ENCODE data around the gene TMEM179. TPM values are rescaled to one million over a fixed set of nuclear protein-coding genes. Genes with fewer than 3 reads are reported as not detected.

Gene TMEM179
- total and polyA plus RNA-seq, 2 of the 8 experiments (the other 6 are each of a cell fraction or from before 2014, with no cell fraction given), result 2.9 to 4.0 TPM

DNA sequence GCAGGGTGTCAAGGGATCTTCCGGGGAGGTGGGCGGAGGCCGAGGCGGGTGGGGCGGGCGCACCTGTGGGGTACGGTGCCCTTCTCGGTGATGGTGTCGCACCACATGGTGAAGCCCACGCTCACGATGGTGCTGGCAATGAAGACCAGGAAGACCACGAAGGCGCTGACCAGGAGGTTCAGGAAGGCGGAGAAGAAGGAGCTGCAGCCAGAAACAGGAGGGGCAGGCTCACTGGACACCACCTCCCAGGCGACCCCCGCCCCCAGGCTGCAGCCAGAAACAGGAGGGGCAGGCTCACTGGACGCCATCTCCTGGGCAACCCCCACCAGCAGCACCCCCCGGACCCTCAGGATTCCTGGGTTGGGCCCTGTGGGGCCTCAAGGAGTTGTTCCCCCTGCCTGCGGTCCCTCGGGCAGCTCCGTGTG lies 7.6 kb downstream of the TMEM179 start:
- Histone ChIP-seq H3K9ac (replicated peaks in 1 of 4; ENCODE audit: extremely low read depth in 1 of 4, low read depth in 3 of 4, low read length in 3 of 4) (no peak overlapping the region), H3K27ac (ENCODE audit: low read depth, low read length) (no peak overlapping the region), H3K27me3 (replicated peaks in 1 of 4; ENCODE audit: control insufficient read depth in 3 of 4, extremely low read depth in 1 of 4, insufficient read depth in 3 of 4, low read length in 3 of 4) (no peaks in the 10 kb centered on the region), H2BK5ac (ENCODE audit: low read depth, low read length) (no peak overlapping the region; the same call in 1 of the 2 replicates), H3K23me2 (ENCODE audit: low read depth, low read length) (no peaks in the 10 kb centered on the region), H3K79me1 (ENCODE audit: low read depth, low read length) (peaks cover 4% of the 10 kb centered on the region; the same call in 1 of the 2 replicates), H3K4me2 (ENCODE audit: insufficient read depth in 1 of 2, low read depth in 2 of 2, low read length in 2 of 2) (no peak overlapping the region), H4K5ac (ENCODE audit: insufficient read length, low read depth, low read length) (no peak overlapping the region), H3K18ac (ENCODE audit: extremely low read depth, low read length) (no peak overlapping the region), H3K56ac (replicated peaks; ENCODE audit: insufficient read length, low read depth, low read length) (no peak overlapping the region), H2BK120ac (replicated peaks; ENCODE audit: low read depth, low read length) (no peak overlapping the region), H4K8ac (ENCODE audit: extremely low read depth, insufficient read depth, low read length) (no peak overlapping the region; the same call in 1 of the 2 replicates), H2BK12ac (ENCODE audit: low read depth, low read length) (no peak overlapping the region), H2BK20ac (ENCODE audit: low read length) (no peak overlapping the region), H3K23ac (ENCODE audit: insufficient read length) (no peak overlapping the region), H2AFZ (ENCODE audit: low read length) (no peak overlapping the region), H3K4ac (replicated peaks; ENCODE audit: insufficient read length, low read depth, low read length) (no peak overlapping the region), H3K4me1 (replicated peaks in 1 of 4; ENCODE audit: control insufficient read depth in 3 of 4, insufficient read depth in 4 of 4, low read length in 3 of 4) (no peaks in the 10 kb centered on the region; a peak in 1 of 7 replicates), H3K4me3 (ENCODE audit: extremely low read depth in 1 of 4, insufficient read depth in 2 of 4, low read depth in 3 of 4, low read length in 4 of 4) (no peak overlapping the region), H2BK15ac (ENCODE audit: low read length) (no peak overlapping the region), H3K9me3 (ENCODE audit: insufficient read depth in 2 of 2, low read depth in 1 of 2, low read length in 1 of 2) (no peaks in the 10 kb centered on the region), H4K20me1 (replicated peaks in 1 of 2; ENCODE audit: control insufficient read depth in 1 of 2, insufficient read depth in 2 of 2, low read length in 2 of 2) (peaks cover 0 to 6% of the 10 kb centered on the region in 2 experiments), H3K79me2 (ENCODE audit: control insufficient read depth in 1 of 2, insufficient read depth in 2 of 2, low read length in 2 of 2) (no peaks in the 10 kb centered on the region), H3K14ac (ENCODE audit: insufficient read length) (no peak overlapping the region), H2AK5ac (ENCODE audit: low read depth, low read length) (no peak overlapping the region), H3K36me3 (ENCODE audit: control insufficient read depth in 2 of 4, insufficient read depth in 4 of 4, low read length in 3 of 4) (no peaks in the 10 kb centered on the region; a peak in 1 of 8 replicates), H4K91ac (replicated peaks; ENCODE audit: insufficient read length, low read length) (no peak overlapping the region)
- WGBS, 2 experiments (ENCODE audit: extremely low coverage in 1 of 2, insufficient coverage in 1 of 2, insufficient read length in 1 of 2, insufficient replicate concordance in 2 of 2, low coverage in 1 of 2, low lambda C conversion rate in 2 of 2, missing lambda C conversion rate in 1 of 2), result 97% methylated on average over 8 of the region's 21 CpGs; no CpG with 5 or more reads in 1 of the 2 experiments
- POLR2A ChIA-PET (ENCODE audit: partially characterized antibody), result no interaction called here
- DNase-seq (ENCODE audit: low read depth in 1 of 2, low spot score in 2 of 2) (no peak), FAIRE-seq (no peak)
- TF ChIP-seq, protein P1, sequence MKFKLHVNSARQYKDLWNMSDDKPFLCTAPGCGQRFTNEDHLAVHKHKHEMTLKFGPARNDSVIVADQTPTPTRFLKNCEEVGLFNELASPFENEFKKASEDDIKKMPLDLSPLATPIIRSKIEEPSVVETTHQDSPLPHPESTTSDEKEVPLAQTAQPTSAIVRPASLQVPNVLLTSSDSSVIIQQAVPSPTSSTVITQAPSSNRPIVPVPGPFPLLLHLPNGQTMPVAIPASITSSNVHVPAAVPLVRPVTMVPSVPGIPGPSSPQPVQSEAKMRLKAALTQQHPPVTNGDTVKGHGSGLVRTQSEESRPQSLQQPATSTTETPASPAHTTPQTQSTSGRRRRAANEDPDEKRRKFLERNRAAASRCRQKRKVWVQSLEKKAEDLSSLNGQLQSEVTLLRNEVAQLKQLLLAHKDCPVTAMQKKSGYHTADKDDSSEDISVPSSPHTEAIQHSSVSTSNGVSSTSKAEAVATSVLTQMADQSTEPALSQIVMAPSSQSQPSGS (IDR thresholded peaks at IDR 0.05; ENCODE audit: low read length), result no peak
- TF ChIP-seq TAF1 (IDR thresholded peaks at IDR 0.05; ENCODE audit: low read depth, low read length) (no peak), CEBPB (IDR thresholded peaks at IDR 0.05; ENCODE audit: low read depth, low read length) (no peak), JUN (IDR thresholded peaks at IDR 0.05; ENCODE audit: low read depth, low read length) (no peak), FOSL1 (IDR thresholded peaks at IDR 0.05; ENCODE audit: insufficient read depth, low read depth, low read length) (no peak), SRF (IDR thresholded peaks at IDR 0.05; ENCODE audit: low read depth, low read length) (no peak), JUND (IDR thresholded peaks at IDR 0.05; ENCODE audit: low read length) (no peak)
- TF ChIP-seq, protein P2, sequence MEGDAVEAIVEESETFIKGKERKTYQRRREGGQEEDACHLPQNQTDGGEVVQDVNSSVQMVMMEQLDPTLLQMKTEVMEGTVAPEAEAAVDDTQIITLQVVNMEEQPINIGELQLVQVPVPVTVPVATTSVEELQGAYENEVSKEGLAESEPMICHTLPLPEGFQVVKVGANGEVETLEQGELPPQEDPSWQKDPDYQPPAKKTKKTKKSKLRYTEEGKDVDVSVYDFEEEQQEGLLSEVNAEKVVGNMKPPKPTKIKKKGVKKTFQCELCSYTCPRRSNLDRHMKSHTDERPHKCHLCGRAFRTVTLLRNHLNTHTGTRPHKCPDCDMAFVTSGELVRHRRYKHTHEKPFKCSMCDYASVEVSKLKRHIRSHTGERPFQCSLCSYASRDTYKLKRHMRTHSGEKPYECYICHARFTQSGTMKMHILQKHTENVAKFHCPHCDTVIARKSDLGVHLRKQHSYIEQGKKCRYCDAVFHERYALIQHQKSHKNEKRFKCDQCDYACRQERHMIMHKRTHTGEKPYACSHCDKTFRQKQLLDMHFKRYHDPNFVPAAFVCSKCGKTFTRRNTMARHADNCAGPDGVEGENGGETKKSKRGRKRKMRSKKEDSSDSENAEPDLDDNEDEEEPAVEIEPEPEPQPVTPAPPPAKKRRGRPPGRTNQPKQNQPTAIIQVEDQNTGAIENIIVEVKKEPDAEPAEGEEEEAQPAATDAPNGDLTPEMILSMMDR (IDR thresholded peaks at IDR 0.05; ENCODE audit: control extremely low read depth in 1 of 3, insufficient read depth in 1 of 3, low read depth in 1 of 3, low read length in 3 of 3), result no peak
- CTCF ChIA-PET (ENCODE audit: partially characterized antibody), result no interaction called here

Measured in H1 (cell line).